Nasal cavity respiratory epithelium epithelial cell of viscerocranial mucosa (primary cell): ENCODE measurements around the gene ERG28. TPM values are rescaled to one million over a fixed set of nuclear protein-coding genes. Genes with fewer than 3 reads are reported as not detected.

ENCODE experiments used
- total RNA-seq: library from RNA; depleted of rRNA; stranded (reverse); fragments of >200 nt; gene quantifications from 2 replicates; pipeline ENCODE4 v1.2.3, GENCODE V29; 2014

ERG28 gene, protein sequence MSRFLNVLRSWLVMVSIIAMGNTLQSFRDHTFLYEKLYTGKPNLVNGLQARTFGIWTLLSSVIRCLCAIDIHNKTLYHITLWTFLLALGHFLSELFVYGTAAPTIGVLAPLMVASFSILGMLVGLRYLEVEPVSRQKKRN
- total RNA-seq: 3.4 and 4.5 TPM in 2 replicates

DNA sequence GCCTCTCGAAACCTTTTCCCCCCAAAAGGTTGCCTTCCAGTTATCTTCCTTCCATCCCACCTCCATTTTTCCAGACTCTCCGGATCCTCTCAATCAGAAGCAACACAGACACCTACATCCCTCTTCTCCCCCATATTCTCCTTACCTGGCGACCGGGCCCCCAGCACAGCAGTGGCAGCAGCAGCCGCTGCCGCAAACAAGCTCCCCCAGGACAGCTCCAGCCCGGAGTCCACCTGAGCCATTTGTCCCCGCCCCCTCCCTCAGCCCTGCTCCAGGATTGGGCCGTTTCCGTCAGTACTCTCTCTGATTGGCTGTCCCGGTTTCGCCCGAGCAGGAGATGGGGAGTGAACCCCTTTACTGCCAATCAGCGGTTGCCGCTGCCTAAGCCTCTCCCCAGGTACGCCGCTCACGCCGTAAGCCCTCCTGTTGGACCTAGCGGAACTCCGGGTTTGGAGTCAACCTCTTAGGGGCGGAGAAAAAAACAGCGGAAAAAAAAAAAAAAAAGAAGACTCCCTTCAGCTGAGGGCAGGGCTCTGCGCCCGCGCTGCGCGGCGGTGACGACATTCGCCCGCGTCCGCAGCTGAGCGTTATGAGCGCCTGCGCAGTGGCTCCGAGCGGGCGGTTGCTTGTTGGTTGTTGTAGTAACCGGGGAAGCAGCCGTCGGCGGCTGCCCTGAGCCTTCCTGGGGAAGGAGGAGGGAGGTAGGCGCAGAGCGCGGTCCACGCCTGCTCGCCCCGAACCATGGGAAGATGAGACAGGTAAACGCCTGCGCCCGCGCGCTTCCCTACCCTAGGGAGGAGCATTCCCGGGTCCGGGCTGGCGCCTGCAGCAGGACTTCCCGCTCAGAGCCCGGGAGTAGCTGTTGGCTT is at the start of gene ERG28, which contains the start of gene TTLL5:
Gene ERG28 (minus strand): TSS at position 247 of the 869 bp plus-strand sequence. CDS start 3,374 bp downstream, outside the sequence.
Gene TTLL5 (plus strand): TSS at position 617 of the 869 bp plus-strand sequence. CDS start 1,904 bp downstream, outside the sequence.

Other genes with a start within 250 kb of the ERG28 start
- gene JDP2, start 232.9 kb downstream of the ERG28 start, total RNA-seq: 47.5 and 80.3 TPM in 2 replicates
- gene BATF, start 138.4 kb downstream of the ERG28 start, total RNA-seq: 9.6 TPM in 1 of 2 replicates, not detected in the other
- gene FLVCR2, start 82.3 kb downstream of the ERG28 start, total RNA-seq: 0.68 and 1.2 TPM in 2 replicates
- gene TTLL5, start 370 bp upstream of the ERG28 start, total RNA-seq: 15.0 and 26.8 TPM in 2 replicates